DMS114 treated with DMSO at 0.1 percent for 48 hours (cell line): Measurements from ENCODE around the gene RNPC3.
A peak's percentile ranks its signal among the peaks of the same experiment; 100 is the strongest.

Experiments
- DNase-seq: peaks from one replicate; lab custom pipeline; 2025; ENCODE audit not compliant: unreplicated experiment; lab: John Stamatoyannopoulos, UW

RNPC3 gene, protein sequence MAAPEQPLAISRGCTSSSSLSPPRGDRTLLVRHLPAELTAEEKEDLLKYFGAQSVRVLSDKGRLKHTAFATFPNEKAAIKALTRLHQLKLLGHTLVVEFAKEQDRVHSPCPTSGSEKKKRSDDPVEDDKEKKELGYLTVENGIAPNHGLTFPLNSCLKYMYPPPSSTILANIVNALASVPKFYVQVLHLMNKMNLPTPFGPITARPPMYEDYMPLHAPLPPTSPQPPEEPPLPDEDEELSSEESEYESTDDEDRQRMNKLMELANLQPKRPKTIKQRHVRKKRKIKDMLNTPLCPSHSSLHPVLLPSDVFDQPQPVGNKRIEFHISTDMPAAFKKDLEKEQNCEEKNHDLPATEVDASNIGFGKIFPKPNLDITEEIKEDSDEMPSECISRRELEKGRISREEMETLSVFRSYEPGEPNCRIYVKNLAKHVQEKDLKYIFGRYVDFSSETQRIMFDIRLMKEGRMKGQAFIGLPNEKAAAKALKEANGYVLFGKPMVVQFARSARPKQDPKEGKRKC

DNA sequence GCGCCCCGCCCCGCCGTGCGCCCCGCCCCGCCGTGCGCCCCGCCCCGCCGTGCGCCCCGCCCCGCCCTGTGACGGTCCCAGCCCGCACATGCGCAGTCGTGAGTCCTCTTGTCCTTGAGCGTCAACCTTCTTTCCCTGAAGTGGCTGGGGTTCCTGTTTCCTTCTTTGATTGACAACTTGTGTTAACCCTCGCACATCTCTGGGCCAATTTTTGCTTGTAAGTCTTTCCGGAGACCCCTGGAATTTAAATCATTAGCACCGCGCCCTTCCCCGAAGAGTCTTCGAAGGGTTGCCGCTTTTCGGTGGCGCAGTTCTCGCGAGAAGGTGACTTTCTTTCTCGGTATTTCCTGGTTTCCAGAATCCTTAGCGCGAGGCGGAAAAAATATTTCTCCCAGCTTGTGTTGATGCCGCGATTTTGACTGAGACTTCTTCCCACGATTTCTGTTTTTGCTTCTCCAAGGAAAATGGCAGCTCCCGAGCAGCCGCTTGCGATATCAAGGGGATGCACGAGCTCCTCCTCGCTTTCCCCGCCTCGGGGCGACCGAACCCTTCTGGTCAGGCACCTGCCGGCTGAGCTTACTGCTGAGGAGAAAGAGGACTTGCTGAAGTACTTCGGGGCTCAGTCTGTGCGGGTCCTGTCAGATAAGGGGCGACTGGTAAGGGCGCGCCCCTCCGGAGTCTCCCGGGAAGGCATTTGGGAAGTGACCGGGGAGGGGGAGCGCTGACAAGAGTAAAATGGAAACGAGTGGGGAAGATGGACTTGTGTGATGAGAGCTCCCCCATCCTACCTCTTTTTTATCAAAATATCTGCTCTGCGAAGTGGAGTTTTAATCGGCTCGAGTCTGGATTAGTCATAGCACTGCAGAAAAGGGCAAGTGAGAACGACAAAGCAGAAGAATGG lies at the start of gene RNPC3:
Gene RNPC3, plus strand, starts transcription at position 93 of the 901 bp plus-strand sequence. Its CDS starts 372 bp downstream, at position 465.
- peak; percentile 93 for DNase-seq

DNA sequence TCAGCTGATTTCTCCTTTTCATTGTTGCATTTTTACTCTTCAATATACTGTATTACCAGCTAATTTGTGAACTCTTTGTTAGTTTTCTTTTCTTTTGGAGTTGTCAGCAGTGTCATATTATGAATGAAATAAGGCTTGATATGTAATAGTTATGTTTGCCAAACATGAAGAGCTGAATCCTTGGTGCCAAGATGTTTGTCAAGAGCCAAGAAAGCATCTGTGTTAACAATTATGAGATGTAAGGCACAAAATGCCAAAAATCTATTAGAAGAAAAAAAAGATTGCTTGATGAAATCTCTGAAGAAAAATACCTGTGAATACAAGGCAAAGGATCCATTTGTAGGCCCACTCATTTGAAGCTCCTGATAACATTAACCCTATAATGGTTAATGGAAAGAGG lies 48.4 kb upstream of the RNPC3 start:
- no peak for DNase-seq

DNA sequence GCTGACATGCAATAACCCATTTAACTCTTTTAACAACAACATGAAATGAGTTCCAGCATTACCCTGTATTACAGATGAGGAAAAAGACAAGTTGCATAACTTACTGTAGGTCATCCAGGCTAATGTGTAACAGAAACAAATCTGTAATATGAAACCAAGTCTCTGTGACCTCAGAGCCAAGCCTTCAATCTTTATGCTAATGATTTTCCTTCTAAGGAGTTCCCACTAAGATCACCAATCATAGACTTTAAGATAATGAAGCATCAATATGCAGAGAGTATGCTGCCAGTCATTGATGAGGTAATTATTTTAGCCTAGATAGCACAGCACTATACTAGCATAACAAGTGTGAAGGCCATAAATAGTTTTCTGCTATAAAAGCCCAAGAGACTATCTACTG lies 35.6 kb upstream of the RNPC3 start:
- DNase-seq = no peak

DNA sequence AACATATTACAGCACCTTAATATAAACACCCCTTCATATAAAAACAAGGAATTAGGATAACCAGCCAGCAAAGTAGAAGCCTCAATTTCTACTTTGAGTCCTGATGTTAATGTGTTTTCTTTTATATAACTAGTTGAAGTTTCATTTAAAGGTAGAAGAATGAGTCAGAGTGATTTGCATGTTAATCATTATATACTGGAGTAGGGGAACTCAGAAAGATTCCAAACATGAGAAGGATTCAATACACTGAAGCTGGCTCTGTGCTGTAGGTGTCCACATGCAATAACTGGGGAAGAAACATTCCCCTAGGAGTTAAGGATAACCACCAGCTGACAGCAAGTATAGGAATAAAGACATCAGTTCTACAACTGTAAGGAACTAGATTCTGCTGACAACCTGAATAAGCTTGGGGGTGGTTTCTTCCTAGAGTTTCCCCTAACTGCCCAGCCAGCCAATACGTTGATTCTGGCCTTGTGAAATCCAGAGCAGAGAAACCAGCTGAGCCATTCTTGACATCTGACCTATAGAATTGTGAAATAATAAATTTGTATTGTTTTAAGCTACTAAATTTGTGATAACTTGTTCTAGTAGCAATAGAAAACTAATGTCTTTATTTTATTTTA lies 33.4 kb upstream of the RNPC3 start:
- DNase-seq = no peak

DNA sequence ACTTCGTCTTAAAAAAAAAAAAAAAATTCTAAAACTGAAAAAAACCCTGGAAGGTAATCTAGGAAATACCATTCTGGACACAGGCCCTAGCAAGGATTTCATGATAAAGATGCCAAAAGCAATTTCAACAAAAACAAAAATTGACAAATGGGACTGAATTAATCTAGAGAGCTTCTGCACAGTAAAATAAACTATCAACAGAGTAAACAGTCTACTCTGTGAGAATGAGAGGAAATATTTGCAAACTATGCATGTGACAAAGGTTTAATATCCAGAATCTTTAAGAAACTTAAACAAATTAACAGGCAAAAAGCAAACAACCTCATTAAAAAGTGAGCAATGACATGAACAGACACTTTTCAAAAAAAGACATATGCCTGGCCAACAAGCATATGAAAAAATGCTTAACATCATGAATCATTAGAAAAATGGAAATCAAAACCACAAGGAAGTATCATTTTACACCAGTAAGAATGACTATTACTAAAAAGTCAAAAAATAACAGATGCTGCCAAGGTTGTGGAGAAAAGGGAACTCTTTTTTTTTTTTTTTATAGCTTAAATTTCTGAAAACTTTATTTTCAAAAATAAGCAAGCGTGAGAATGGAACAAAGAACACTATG lies 29.4 kb upstream of the RNPC3 start:
- DNase-seq = no peak

DNA sequence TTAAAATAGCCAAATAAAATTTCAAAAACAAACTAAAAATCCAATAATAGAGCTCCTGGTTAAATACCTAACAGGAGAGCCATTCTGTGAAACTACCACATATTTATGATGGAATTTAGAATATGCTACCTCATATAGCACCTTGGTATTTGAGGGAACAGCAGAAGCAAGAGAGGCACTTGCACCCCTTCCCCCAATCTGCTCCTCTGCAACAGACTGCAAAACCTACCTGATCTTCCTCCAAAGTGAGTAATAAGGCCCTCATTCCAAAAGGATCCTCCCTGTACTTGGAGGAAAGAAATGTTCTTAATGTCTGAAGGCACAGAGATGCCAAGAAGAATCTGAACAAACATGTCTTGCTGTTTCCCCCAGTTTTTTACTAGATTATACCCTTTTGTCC lies 28.1 kb upstream of the RNPC3 start:
- no peak for DNase-seq

DNA sequence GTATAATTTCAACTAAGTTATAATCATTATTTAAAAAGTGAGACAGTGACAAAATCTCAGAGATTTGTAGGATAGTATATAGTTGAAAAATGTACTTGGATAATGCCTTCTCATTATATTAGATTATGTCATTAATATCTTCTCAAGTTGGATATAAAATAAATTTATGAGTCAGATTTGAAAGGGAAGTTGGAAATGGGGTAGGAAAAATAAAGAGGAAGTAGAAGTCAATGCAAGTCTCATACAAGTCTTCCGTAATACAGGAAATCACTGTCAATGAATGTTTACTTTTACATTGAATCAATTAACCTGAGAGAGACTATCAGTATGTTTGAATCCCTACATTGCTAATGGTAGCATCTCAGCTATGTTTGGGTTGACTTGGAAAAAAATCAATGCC lies 16.2 kb upstream of the RNPC3 start:
- DNase-seq = no peak

DNA sequence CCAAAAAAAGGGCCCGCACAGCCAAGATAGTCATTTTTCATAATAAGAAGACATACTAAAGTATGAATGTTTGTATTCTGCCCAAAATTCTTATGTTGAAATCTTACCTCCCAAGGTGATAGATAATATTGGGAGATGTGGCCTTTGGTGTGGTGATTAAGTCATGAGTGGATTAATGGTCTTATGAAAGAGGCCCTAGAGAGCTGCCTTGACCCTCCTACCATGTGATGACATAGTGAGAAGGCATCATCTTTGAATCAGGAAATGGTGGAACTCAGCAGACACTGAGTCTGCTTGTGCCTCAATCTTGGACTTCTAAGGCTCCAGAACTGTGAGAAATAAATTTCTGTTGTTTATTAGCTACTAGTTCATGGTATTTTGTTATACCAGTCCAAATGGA lies 11.8 kb upstream of the RNPC3 start:
- DNase-seq = no peak

DNA sequence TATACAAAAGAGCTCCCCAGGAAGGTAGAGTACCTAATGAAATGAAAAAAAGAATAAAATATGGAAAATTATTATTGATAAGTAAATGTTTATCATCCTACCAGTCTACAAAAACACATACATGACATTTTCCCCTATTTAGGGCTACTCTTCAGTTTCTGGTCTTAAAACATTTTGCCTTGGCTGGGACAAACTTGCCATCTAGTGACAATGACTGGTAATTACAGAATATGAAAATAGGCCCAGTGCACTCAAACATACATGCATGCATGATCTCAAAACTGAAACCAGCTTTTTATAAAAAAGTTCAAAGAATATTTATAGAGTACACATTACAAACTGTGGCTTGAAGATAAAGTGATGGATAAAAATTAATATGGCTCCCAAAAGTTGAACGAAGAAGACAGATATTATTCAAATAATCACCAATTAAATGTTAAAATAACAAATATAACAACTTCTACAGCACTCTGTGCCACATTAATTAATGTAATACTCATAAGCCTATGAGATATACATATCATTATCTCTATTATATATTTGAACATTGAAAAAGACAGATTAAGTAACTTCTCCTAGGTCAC lies 10.5 kb upstream of the RNPC3 start:
- DNase-seq = peak; percentile 48

DNA sequence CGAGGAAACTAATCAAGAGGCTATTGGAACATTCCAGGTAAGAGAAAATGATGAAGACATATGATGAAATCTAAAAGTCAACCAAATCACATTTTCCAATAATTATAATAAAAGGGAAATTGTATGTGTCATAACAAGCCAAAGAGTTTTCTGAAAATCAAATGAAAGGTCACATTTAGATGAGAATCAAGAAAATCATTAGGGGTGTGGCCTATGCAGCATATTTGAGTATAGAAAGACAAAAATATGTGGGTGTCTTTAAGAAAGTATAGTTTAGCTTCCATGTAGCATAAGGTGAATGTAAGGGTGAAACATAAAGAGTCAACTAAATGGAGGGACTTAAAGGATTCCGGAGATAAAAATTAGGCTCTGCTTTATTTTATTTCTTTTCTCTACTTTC lies 9.2 kb upstream of the RNPC3 start:
- DNase-seq = no peak

DNA sequence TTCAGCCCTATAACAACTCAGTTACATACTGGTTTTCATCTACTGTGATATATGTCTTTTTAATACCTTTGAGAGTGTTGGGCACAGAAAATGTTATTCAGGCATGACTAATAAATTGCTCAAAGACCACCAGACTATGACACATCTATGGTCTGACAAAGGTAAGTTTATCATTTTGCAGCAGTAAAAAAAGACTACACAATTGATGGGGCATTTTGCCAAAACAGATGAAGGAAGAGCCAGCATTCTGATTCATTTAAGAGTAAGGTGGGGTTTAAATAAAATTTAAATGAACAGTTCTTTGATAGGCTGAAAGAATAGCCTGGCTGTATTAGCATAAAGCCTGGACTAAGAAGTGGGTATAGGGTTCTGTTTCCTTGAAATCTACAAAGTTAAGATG lies 8.8 kb upstream of the RNPC3 start:
- DNase-seq = no peak

DNA sequence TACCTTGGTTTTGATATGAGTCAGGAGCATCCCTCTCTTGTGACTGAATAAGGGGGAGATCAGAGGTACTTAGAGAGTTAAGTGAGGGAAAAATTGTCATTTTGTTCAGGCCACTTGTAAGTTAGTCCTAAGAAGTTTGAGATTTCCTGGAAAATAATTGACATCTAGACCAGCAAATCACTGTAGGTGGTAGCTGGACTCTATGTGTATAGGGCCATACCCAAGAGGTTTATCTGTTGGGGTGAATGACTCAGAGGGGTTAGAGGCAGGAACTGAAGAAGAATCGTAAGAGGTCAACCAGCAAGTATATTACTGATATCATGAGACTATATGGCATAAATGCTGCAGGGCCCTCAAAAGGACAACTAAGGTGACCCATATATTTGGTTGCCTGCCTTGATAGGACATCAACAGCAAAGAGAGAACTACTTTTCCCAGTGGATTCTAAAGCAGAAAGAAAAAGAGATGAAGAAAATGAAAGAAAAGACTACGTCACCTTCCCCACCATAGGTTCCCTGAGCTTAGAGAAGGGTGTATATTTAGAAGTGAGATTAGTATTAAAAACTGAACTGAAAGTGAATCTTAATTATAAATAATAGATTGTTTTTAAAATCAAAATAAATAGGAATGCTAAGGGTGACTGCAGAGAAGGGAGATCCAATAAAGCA lies 8.0 kb upstream of the RNPC3 start:
- no peak for DNase-seq

DNA sequence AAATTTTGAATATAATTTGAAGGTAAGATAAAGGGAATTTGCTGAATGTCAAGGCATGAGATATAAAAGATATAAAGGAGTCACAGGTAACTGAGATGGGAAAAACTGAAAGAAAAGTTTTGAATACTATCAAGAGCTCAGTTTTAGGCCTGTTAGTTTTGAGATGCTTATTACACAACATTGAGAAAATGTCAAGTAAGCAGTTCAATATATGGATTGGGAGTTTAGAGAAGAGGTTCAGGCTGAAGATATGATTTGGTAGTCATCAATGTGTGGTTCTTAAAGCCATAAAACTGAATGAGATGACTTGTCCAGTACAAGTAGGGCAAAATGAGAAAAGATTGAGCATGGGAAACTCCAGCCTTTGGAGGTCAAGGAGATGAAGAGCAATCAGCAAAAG lies 4.7 kb upstream of the RNPC3 start:
- DNase-seq = no peak

DNA sequence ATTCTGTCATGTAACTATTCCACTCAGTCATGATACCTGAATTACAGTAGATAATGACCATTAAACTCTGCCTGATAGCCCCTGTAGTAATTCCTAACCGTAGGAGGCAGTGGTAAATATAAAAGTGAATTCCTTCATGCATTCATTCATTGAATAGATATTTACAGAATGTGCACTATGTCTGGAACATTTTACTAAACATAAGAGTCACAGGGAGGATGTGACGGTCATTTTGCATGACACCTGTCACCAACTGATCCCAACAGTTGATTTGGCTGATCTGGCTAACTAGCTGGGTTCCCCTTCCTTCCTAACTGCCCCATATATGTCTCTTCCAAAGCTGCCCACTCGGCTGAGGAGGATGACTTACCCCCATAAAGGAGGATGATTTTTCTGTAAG lies 2.2 kb upstream of the RNPC3 start:
- DNase-seq = no peak

DNA sequence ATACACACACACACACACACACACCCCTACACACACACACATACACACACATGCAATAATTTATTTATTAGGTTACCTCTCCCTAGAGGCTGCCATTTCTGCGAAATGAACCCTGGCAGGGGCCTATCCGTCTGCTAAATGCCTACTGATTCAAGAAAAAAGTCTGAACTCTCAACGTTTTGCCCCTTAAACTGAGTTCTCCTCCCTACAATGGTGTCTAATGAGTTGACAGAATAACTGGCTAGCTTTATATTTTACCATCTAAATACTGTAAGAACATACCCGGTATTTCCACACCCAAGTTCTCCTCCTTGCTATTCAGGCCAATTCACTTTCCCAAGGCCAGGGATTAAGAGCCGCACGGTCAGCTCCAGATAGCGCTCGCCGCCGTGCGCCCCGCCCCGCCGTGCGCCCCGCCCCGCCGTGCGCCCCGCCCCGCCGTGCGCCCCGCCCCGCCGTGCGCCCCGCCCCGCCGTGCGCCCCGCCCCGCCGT lies 339 bp upstream of the RNPC3 start:
- no peak for DNase-seq

DNA sequence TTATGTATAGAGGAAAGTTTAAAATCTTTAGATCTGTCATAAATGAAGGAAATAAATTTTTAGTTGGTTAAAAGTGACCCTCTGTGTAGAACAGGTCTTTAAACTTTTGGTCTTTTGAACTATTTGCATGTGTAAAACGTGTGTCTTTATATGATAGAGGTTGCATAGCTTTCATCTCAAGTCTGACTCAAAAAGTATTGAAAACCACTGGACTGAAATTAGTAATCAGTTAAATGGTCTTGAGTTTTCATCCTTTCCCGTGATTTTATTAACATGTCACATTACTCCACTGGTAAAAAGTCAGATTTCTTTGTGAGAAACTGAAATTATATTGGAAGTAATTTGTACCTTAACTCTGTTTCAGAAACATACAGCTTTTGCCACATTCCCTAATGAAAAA lies 1.8 kb downstream of the RNPC3 start:
- DNase-seq = no peak

DNA sequence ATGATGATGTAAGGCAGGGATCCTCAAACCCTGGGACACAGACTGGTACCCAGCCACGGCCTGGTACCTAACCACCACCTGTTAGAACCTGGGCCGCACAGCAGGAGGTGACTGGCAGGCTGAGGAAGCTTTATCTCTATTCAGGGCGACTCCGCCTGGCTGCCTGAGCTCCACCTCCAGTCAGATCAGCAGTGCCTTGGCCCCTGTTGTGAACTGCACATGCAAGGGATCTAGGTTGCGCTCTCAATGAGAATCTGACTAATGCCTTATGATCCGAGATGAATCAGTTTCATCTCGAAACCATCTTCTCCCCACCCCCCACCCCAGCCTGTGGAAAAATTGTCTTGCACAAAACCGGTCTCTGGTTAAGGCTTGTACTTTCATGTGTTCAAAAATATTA lies 4.2 kb downstream of the RNPC3 start:
- DNase-seq = no peak

DNA sequence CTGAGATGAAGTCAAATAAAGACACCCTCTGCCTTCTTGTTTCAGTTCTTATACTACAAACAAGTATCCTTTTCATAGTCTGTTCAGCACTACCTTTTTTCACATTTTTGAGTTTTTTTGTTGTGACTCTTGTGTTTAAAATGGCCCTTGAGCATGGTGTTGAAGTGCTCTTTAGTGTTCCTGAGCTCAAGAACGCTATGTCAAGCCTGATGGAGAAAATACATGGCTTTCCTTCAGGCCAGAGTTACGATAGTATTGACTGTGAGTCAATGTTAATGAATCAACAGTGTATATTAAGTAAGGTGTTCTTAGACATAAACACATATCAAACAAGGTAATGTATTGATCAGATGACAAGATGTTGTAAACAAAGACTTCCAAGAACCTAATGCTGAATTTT lies 12.7 kb downstream of the RNPC3 start:
- no peak for DNase-seq

DNA sequence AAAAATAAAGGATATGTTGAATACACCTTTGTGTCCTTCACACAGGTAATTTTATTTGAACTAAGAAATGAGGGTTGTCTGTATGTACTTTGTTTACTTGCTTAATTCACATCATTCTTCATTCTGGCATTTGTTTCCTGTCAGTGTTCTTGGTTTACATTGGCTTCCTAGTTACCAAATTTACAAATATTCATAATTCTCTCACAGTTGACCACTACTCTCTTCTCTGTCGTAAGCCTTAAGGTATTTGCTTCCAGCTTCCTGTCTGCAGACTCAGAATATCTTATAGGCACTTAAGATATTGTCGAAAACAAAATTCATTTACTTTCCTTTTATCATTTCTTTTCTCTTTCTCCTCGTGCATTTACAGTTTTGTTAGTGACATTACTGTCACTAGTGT lies 15.9 kb downstream of the RNPC3 start:
- DNase-seq = no peak

DNA sequence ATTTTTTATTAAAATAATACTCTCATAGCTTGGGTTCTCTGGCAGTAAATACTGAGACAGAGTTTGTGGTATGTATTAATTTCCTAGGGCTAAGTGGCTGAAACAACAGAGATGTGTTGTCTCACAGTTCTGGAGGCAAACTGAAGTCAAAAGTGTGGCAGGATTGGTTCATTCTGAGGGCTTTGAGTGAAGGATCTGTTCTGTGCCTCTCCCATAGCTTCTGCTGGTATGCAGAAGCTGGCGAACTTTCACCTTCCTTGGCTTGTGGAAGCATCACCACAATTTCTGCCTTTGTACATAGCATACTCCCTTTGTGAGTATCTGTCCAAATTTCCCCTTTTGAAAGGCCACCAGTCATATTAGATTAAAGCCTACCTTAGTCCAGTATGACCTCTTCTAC lies 21.0 kb downstream of the RNPC3 start:
- DNase-seq = no peak
